BLaER1 treated with 17β-estradiol and CSF1 and Interleukin-3, amounts not matched to agents 10 nM and 100 nM (cell line): ENCODE measurements around the gene MOB3B.

Source experiments
- H3K27ac ChIP-seq, 11 experiments: shearing (Covaris generic); formaldehyde crosslinking; 2 replicates each; pipeline ENCODE4 v1.8.1; 2022
- H3K27me3 ChIP-seq, 11 experiments: shearing (Covaris generic); formaldehyde crosslinking; 2 replicates each; pipeline ENCODE4 v1.8.1; 2022
- H3K36me3 ChIP-seq, 11 experiments: shearing (Covaris generic); formaldehyde crosslinking; 2 replicates each; pipeline ENCODE4 v1.8.1; 2022
- H3K4me1 ChIP-seq, 10 experiments: shearing (Covaris generic); formaldehyde crosslinking; 2 replicates each; pipeline ENCODE4 v1.8.1; 2022
- H3K4me2 ChIP-seq, 11 experiments: shearing (Covaris generic); formaldehyde crosslinking; 2 replicates each; pipeline ENCODE4 v1.8.1; 2022
- H3K4me3 ChIP-seq, 10 experiments: shearing (Covaris generic); formaldehyde crosslinking; 2 replicates each; pipeline ENCODE4 v1.8.1; 2022
- H3K9ac ChIP-seq, 11 experiments: shearing (Covaris generic); formaldehyde crosslinking; 2 replicates each; pipeline ENCODE4 v1.8.1; 2022
- H3K9me3 ChIP-seq, 11 experiments: shearing (Covaris generic); formaldehyde crosslinking; replicated peaks in 1 of 11; 2 replicates each; pipeline ENCODE4 v1.8.1; 2022
- H4K20me1 ChIP-seq, 11 experiments: shearing (Covaris generic); formaldehyde crosslinking; 2 replicates each; pipeline ENCODE4 v1.8.1; 2022
- Cebpa-rat ChIP-seq, 11 experiments: shearing (Covaris generic); IDR thresholded peaks; 2 replicates each; pipeline ENCODE4 v1.8.1; 2022

The MOB3B gene

GRCh38 chr9:27408482-27408881 is 121.1 kb downstream of the MOB3B start:
- H3K4me2 ChIP-seq, result peak overlapping the region in 2 of 11 experiments; percentile 64 to 69; a peak in 4 of 22 replicates
- no peak for TF ChIP-seq Cebpa-rat (IDR thresholded peaks at IDR 0.05)
- peaks cover 6 to 57% (median 14%) of the 10 kb centered on the region in 10 experiments; a peak in 17 of 20 replicates for H3K4me1 ChIP-seq
- H3K27ac ChIP-seq, result no peak overlapping the region
- peaks cover 0 to 30% (median 12%) of the 10 kb centered on the region in 11 experiments; a peak in 18 of 22 replicates for H3K9me3 ChIP-seq
- no peak overlapping the region for H3K9ac ChIP-seq
- peaks cover 0 to 23% (median 0%) of the 10 kb centered on the region in 11 experiments; a peak in 2 of 22 replicates for H4K20me1 ChIP-seq
- no peaks in the 10 kb centered on the region for H3K27me3 ChIP-seq
- H3K36me3 ChIP-seq, result peaks cover 0 to 4% (median 0%) of the 10 kb centered on the region in 11 experiments; a peak in 1 of 22 replicates
- H3K4me3 ChIP-seq, result no peak overlapping the region

DNA sequence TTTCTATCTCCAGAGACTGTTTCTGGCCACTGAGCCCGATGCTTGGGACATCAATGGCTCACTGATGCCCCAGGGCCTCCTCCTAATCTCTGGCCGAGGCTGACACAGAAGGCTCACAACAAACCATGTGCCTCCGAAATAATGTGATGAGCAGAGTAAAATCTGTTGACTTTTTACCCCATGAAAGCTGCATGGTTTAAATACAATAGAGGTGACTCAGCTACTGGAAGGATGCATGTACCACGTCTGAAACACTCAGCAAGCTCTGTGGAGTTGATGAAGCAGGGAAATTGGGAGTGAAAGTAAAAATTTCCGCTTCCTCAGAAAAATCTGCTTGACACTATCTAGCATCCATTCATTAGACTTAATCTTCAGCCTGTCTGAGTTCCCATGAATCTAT is 121.6 kb downstream of the MOB3B start:
- Histone ChIP-seq H3K36me3 (peaks cover 0 to 4% (median 0%) of the 10 kb centered on the region in 11 experiments; a peak in 1 of 22 replicates), H4K20me1 (peaks cover 0 to 23% (median 0%) of the 10 kb centered on the region in 11 experiments; a peak in 2 of 22 replicates), H3K4me2 (peak overlapping the region in 3 of 11 experiments; percentile 37 to 69 (median 64); a peak in 5 of 22 replicates), H3K27me3 (no peaks in the 10 kb centered on the region), H3K27ac (no peak overlapping the region), H3K9me3 (peaks cover 0 to 30% (median 12%) of the 10 kb centered on the region in 11 experiments; a peak in 18 of 22 replicates), H3K9ac (no peak overlapping the region), H3K4me1 (peaks cover under 1 to 54% (median 9%) of the 10 kb centered on the region in 10 experiments; a peak in 15 of 20 replicates), H3K4me3 (no peak overlapping the region)
- no peak for TF ChIP-seq Cebpa-rat (IDR thresholded peaks at IDR 0.05)

DNA sequence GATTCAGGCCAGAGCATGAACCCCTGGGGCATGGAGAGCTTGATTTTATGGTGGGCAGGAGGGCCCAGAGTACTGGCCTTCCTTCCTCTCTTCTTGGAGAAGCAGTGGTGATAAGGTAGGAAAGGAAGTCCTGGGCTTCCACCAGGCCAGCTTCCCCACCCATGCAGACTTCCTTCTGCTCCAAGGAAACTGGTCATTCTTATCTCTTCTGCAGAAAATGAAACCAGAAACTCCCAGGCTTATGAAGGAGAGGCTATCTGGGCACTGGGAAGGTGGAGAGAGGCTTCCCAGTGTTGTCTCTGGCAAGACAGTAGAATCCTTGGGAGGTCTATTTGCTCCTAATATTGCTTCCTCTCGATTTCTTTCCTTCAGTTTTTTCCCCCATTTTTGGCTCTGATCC is 122.1 kb downstream of the MOB3B start:
- Histone ChIP-seq H3K4me3 (no peak overlapping the region), H3K27ac (no peak overlapping the region), H3K9ac (no peak overlapping the region), H3K4me1 (peaks cover 0 to 54% (median 6%) of the 10 kb centered on the region in 10 experiments; a peak in 10 of 20 replicates), H3K27me3 (no peaks in the 10 kb centered on the region), H3K9me3 (peaks cover 0 to 30% (median 12%) of the 10 kb centered on the region in 11 experiments; a peak in 18 of 22 replicates), H3K36me3 (no peaks in the 10 kb centered on the region; a peak in 1 of 22 replicates), H4K20me1 (peaks cover 0 to 23% (median 0%) of the 10 kb centered on the region in 11 experiments; a peak in 3 of 22 replicates), H3K4me2 (peak overlapping the region in 4 of 11 experiments; percentile 2 to 69 (median 50); a peak in 5 of 22 replicates)
- TF ChIP-seq Cebpa-rat (IDR thresholded peaks at IDR 0.05), result no peak

DNA sequence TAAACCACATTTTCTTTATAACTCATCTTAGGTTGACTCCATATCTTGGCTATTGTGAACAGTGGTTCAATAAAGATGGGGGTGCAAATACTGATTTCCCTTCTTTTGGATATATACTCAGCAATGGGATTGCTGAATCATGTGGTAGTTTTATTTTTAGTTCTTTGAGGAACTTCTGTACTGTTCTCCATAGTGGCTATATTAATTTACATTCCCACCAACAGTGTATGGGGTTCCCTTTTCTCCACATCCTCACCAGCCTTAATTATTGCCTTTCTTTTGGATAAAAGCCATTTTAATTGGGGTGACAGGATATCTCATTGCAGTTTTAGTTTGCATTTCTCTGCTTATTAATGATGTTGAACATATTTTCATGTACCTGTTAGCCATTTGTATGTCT is 125.0 kb downstream of the MOB3B start:
- Histone ChIP-seq H4K20me1 (peaks cover 0 to 31% (median 0%) of the 10 kb centered on the region in 11 experiments; a peak in 3 of 22 replicates), H3K27me3 (no peaks in the 10 kb centered on the region), H3K4me2 (peak overlapping the region in 3 of 11 experiments; percentile 30 to 70 (median 61); a peak in 6 of 22 replicates), H3K9ac (no peak overlapping the region), H3K4me3 (no peak overlapping the region), H3K4me1 (peaks cover 0 to 54% (median 7%) of the 10 kb centered on the region in 10 experiments; a peak in 10 of 20 replicates), H3K9me3 (peaks cover 0 to 30% (median 12%) of the 10 kb centered on the region in 11 experiments; a peak in 18 of 22 replicates), H3K27ac (no peak overlapping the region), H3K36me3 (no peaks in the 10 kb centered on the region)
- TF ChIP-seq Cebpa-rat (IDR thresholded peaks at IDR 0.05), result no peak

DNA sequence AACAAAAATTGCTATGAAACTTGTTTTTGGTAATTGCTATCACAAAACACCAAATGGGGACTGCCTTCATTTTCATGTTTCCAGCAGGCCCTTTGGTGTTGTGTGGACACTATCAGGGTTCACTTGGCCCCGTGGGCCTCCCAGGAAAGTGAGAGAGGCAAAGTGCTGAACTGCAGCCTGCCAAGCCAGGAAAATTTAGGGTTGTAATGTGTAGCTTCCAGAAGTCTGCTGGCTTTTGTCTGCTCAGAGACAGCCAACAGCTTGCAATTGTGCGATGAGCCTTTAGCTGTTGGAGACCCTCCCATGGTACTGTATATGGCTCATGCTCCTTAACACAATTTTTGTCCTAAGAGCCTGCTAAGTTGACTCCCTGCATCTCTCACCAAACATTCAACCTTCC is 127.0 kb downstream of the MOB3B start:
- peaks cover 0 to 30% (median 12%) of the 10 kb centered on the region in 11 experiments; a peak in 17 of 22 replicates for H3K9me3 ChIP-seq
- H3K9ac ChIP-seq, result no peak overlapping the region
- H3K36me3 ChIP-seq, result peaks cover 0 to 10% (median 0%) of the 10 kb centered on the region in 11 experiments; a peak in 1 of 22 replicates

DNA sequence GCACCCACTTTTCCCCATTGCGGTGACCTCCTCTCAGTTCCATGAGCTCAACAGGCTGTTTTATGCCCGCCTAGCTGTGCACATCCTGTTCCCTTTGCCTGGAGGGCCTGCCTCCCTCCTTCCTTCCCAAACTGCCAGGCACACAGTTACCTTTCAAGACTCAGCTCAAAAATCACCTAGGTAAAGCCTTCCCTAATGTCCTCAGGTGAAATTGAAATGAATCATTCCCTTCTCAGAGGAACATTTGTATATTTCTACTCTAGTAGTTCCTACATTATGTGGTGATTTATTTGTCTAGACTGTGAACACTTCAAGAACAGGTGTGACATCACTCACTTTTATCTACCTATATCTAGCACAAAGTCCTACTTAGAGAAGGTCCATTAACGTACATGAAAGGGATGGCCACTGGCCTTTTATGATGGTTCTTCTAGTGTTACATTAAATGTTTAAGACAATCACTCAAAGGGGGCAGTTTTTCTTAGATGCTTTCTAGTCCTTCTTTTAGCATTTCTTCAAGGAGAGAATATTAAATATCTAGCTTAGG is 129.2 kb downstream of the MOB3B start:
- no peak overlapping the region for H3K9ac ChIP-seq
- peaks cover 0 to 20% (median 0%) of the 10 kb centered on the region in 11 experiments; a peak in 3 of 22 replicates for H4K20me1 ChIP-seq
- no peak for TF ChIP-seq Cebpa-rat (IDR thresholded peaks at IDR 0.05)
- peaks cover 0 to 23% (median 0%) of the 10 kb centered on the region in 11 experiments; a peak in 5 of 22 replicates for H3K9me3 ChIP-seq
- peaks cover 8 to 39% (median 23%) of the 10 kb centered on the region in 10 experiments for H3K4me1 ChIP-seq
- H3K27ac ChIP-seq, result no peak overlapping the region
- no peak overlapping the region for H3K4me2 ChIP-seq
- no peak overlapping the region for H3K4me3 ChIP-seq
- peaks cover 0 to 10% (median 0%) of the 10 kb centered on the region in 11 experiments; a peak in 1 of 22 replicates for H3K36me3 ChIP-seq
- 0 out of 22 replicates have a peak, but pooled peaks cover 0 to 2% (median 0%) of the 10 kb centered on the region in 11 experiments for H3K27me3 ChIP-seq

More for the DNA sequence above, 127.0 kb downstream of the MOB3B start:
- TF ChIP-seq Cebpa-rat (IDR thresholded peaks at IDR 0.05), result no peak
- no peak overlapping the region for H3K27ac ChIP-seq
- H4K20me1 ChIP-seq, result peaks cover 0 to 23% (median 0%) of the 10 kb centered on the region in 11 experiments; a peak in 3 of 22 replicates
- H3K27me3 ChIP-seq, result no peaks in the 10 kb centered on the region
- H3K4me2 ChIP-seq, result no peak overlapping the region
- peaks cover 7 to 35% (median 16%) of the 10 kb centered on the region in 10 experiments; a peak in 18 of 20 replicates for H3K4me1 ChIP-seq
- no peak overlapping the region for H3K4me3 ChIP-seq

DNA sequence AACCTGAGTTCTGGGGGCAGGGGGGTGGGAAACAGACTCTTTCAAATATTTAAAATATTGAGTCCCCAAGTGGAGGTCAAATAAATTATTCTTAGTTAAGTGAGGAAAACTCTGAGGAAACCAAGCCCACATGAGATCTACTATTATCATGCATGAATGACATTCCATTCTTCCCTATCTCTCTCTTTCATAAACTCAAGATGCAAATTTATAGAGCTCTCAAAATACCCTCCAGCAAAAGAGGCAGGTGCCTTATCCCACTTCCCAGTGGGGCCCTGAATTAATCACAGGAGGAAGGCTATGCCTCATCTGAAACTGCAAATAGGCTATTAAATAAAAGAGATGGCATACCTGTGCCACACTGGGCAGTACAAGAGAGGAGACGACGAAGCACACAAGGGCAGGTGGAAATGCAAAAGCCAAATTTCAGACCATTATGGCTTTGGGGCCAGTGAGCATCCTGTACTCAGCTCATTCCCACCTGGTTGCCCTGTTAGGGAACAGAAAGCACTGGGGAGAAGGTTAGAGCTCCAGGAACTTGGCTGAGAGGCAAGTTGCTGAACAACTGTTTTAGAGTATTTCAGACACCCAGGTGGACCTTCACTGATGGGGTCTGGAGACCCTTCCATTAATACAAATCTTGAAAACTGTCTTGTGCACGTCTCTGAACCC is 130.5 kb downstream of the MOB3B start:
- H3K9ac ChIP-seq, result no peak overlapping the region
- peaks cover 0 to 20% (median 0%) of the 10 kb centered on the region in 11 experiments; a peak in 3 of 22 replicates for H4K20me1 ChIP-seq
- peaks cover 0 to 10% (median 0%) of the 10 kb centered on the region in 11 experiments; a peak in 1 of 22 replicates for H3K36me3 ChIP-seq
- peaks cover 0 to 11% (median 0%) of the 10 kb centered on the region in 11 experiments; a peak in 2 of 22 replicates for H3K9me3 ChIP-seq
- H3K27ac ChIP-seq, result no peak overlapping the region
- H3K4me3 ChIP-seq, result no peak overlapping the region
- TF ChIP-seq Cebpa-rat (IDR thresholded peaks at IDR 0.05), result no peak
- H3K27me3 ChIP-seq, result 0 out of 22 replicates have a peak, but pooled peaks cover 0 to 3% (median 0%) of the 10 kb centered on the region in 11 experiments
- peak overlapping the region in 7 of 11 experiments; percentile 22 to 64 (median 40); a peak in 11 of 22 replicates for H3K4me2 ChIP-seq
- H3K4me1 ChIP-seq, result peaks cover 12 to 51% (median 32%) of the 10 kb centered on the region in 10 experiments; a peak in 19 of 20 replicates

- H3K27ac ChIP-seq, result no peak overlapping the region
- H3K27me3 ChIP-seq, result 0 out of 22 replicates have a peak, but pooled peaks cover 0 to 3% (median 0%) of the 10 kb centered on the region in 11 experiments
- no peak for TF ChIP-seq Cebpa-rat (IDR thresholded peaks at IDR 0.05)
- H3K4me3 ChIP-seq, result no peak overlapping the region
- peaks cover 0 to 10% (median 0%) of the 10 kb centered on the region in 11 experiments; a peak in 1 of 22 replicates for H3K36me3 ChIP-seq
- H3K9ac ChIP-seq, result no peak overlapping the region
- peaks cover 12 to 69% (median 49%) of the 10 kb centered on the region in 10 experiments; a peak in 19 of 20 replicates for H3K4me1 ChIP-seq
- H3K9me3 ChIP-seq, result peaks cover 0 to 11% (median 0%) of the 10 kb centered on the region in 11 experiments; a peak in 2 of 22 replicates
- H4K20me1 ChIP-seq, result peaks cover 0 to 16% (median 0%) of the 10 kb centered on the region in 11 experiments; a peak in 2 of 22 replicates
- peak overlapping the region in 6 of 11 experiments; percentile 17 to 80 (median 68); a peak in 11 of 22 replicates for H3K4me2 ChIP-seq
Measured at GRCh38 chr9:27396495-27396894, 133.1 kb downstream of the MOB3B start.
